Sigmoid colon (tissue), 4 donors: ENCODE results near the gene GALNT12.

Source experiments
- CTCF ChIP-seq, 4 experiments: fragments of 450-650 bp in 3 of 4; fragments of 200-600 bp in 1 of 4; IDR thresholded peaks; one replicate each; pipeline ENCODE4 v1.5.1; 2016 to 2019; ENCODE audit warnings: antibody characterized with exemption in 4 of 4, mild to moderate bottlenecking in 3 of 4, moderate library complexity in 2 of 4
- EP300 ChIP-seq, 4 donors: sonication (generic); formaldehyde crosslinking; IDR thresholded peaks; one replicate each; pipeline ENCODE4 v1.6.1; 2017; ENCODE audit warnings: antibody characterized with exemption in 4 of 4
- POLR2AphosphoS5 ChIP-seq, 4 donors: sonication (generic); formaldehyde crosslinking; IDR thresholded peaks; one replicate each; pipeline ENCODE4 v1.6.1; 2017; ENCODE audit warnings: antibody characterized with exemption in 4 of 4

DNA sequence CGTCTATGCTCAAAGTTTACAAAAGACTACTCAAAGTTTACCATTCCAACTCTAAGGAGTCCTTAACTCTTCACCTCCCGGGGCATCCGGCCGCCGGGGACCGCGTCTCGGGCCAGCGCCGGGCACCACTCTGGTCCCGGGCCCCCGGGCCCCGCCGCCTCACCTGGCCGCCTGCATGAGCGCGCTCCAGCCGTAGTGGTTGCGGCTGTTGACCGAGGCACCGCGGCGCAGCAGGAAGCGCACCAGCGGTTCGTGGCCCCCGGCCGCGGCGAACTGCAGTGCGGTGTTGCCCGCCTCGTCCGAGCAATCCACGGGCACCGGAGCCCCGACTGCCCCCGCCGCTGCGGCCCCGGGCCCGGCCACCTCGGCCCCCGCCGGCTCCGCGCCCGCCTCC lies 11.5 kb upstream of the GALNT12 start:
- no peak for TF ChIP-seq CTCF (IDR thresholded peaks at IDR 0.05)
- no peak for TF ChIP-seq EP300 (IDR thresholded peaks at IDR 0.05)
- no peak for TF ChIP-seq POLR2AphosphoS5 (IDR thresholded peaks at IDR 0.05)
